ENCODE results near the gene CLEC6A.
"Not testable (repeated sequence)": the region's sequence is repeated elsewhere in the genome, so short reads cannot be mapped to it uniquely, and the experiment has no call there.

The CLEC6A gene

GRCh38 chr12:8455727-8456360 is at the start of gene CLEC6A:
Gene CLEC6A (plus strand): TSS chr12:8455962. CDS start chr12:8456112, 150 bp downstream.
- DNase-seq (ENCODE audit: low read depth, low spot score) = no peak

GRCh38 chr12:8419576-8419975 is 36.2 kb upstream of the CLEC6A start:
- DNase-seq (ENCODE audit: low read depth, low spot score) = not testable (repeated sequence)

GRCh38 chr12:8420506-8420905 is 35.3 kb upstream of the CLEC6A start:
- no peak for DNase-seq (ENCODE audit: low read depth, low spot score)

GRCh38 chr12:8444536-8445278 is 11.1 kb upstream of the CLEC6A start:
- not testable (repeated sequence) for DNase-seq (ENCODE audit: low read depth, low spot score)

- no peak for DNase-seq (ENCODE audit: low read depth, low spot score)
Measured at GRCh38 chr12:8445731-8446130, 10.0 kb upstream of the CLEC6A start.

GRCh38 chr12:8446642-8447547 is 8.9 kb upstream of the CLEC6A start:
- no peak for DNase-seq (ENCODE audit: low read depth, low spot score)

GRCh38 chr12:8449355-8449859 is 6.4 kb upstream of the CLEC6A start:
- no peak for DNase-seq (ENCODE audit: low read depth, low spot score)

- DNase-seq (ENCODE audit: low read depth, low spot score) = no peak
Measured at GRCh38 chr12:8452036-8452435, 3.7 kb upstream of the CLEC6A start.

GRCh38 chr12:8453021-8453513 is 2.7 kb upstream of the CLEC6A start:
- DNase-seq (ENCODE audit: low read depth, low spot score) = no peak

GRCh38 chr12:8453796-8454195 is 2.0 kb upstream of the CLEC6A start:
- DNase-seq (ENCODE audit: low read depth, low spot score) = no peak

- no peak for DNase-seq (ENCODE audit: low read depth, low spot score)
Measured at GRCh38 chr12:8455271-8455670, 491 bp upstream of the CLEC6A start.

GRCh38 chr12:8461426-8461825 is 5.7 kb downstream of the CLEC6A start:
- no peak for DNase-seq (ENCODE audit: low read depth, low spot score)

- no peak for DNase-seq (ENCODE audit: low read depth, low spot score)
Measured at GRCh38 chr12:8465301-8465996, 9.7 kb downstream of the CLEC6A start.

- DNase-seq (ENCODE audit: low read depth, low spot score) = no peak
Measured at GRCh38 chr12:8466241-8466640, 10.5 kb downstream of the CLEC6A start.

- no peak for DNase-seq (ENCODE audit: low read depth, low spot score)
Measured at GRCh38 chr12:8471090-8471489, 15.3 kb downstream of the CLEC6A start.

- no peak for DNase-seq (ENCODE audit: low read depth, low spot score)
Measured at GRCh38 chr12:8475508-8476203, 19.9 kb downstream of the CLEC6A start.

- DNase-seq (ENCODE audit: low read depth, low spot score) = no peak
Measured at GRCh38 chr12:8482571-8483061, 26.9 kb downstream of the CLEC6A start.

GRCh38 chr12:8483079-8483478 is 27.3 kb downstream of the CLEC6A start:
- no peak for DNase-seq (ENCODE audit: low read depth, low spot score)

GRCh38 chr12:8491646-8492530 is 36.1 kb downstream of the CLEC6A start:
- no peak for DNase-seq (ENCODE audit: low read depth, low spot score)
